Right lung (tissue), 5 donors: ENCODE data around the gene CGB1. TPM values are rescaled to one million over a fixed set of nuclear protein-coding genes. Genes with fewer than 3 reads are reported as not detected.

Source experiments
- DNase-seq, 2 donors: peaks; one replicate each; pipeline ENCODE4 v3.0.0-alpha.2; 2013
- polyA plus RNA-seq, 5 donors: library from polyadenylated mRNA; unstranded; fragments of 120-200 nt; gene quantifications; one replicate each; pipeline versions ENCODE4 v1.2.1 to v1.2.3, GENCODE V29; 2013; ENCODE audit warnings: inconsistent platforms in 1 of 5, low replicate concordance in 1 of 5; ENCODE audit not compliant: insufficient read length in 5 of 5, insufficient read depth in 1 of 5

Gene CGB1
- polyA plus RNA-seq, 5 donors: not detected

GRCh38 chr19:48994035-48994386 lies 42.7 kb downstream of the CGB1 start:
- no peak for DNase-seq

- peak; percentile 100 for DNase-seq
Measured at GRCh38 chr19:48993175-48994034, 43.3 kb downstream of the CGB1 start, which contains the start of the genes GYS1 and RUVBL2. TSS of gene GYS1 (minus strand) at chr19:48993309. CDS start at chr19:48993112, 197 bp downstream. TSS of gene RUVBL2 (plus strand) at chr19:48993887. CDS start at chr19:48993912, 25 bp downstream.

GRCh38 chr19:48992581-48993174 lies 44.0 kb downstream of the CGB1 start:
- no peak for DNase-seq

DNA sequence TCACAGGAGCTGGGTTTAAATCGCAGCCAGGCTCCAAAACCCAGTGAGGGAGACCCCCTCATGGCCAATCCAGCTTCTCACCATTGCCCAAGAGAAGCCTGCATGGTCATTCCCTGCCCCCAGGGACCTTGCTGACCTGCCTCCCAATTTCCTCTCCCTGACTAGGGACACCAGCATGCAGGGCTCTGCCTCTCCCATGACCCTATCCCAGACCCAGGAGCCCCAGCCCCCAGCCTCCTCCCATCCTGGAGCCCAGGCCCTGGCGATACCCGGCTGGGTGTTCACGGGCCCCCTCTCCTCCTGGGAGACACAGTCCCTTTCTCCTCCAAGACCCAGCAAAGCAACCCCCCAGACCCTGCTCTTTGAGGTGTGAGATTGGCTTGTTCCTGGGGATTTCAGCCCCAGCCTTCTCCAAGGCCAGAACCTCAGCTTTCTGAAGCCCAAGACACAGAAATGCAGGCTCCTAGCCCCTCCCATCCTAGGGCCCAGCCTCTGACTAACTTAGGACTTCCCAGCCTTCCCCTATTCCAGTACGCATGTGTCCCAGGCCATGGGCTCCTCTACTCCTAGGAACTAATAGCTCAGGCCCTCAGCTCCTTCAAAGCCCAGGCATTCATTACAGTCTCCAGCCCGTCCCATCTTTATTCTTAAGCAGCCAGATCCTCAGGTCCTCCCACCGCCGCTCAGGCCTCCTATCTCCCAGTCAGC lies 44.7 kb downstream of the CGB1 start:
- DNase-seq: peak; percentile 27 to 61

DNA sequence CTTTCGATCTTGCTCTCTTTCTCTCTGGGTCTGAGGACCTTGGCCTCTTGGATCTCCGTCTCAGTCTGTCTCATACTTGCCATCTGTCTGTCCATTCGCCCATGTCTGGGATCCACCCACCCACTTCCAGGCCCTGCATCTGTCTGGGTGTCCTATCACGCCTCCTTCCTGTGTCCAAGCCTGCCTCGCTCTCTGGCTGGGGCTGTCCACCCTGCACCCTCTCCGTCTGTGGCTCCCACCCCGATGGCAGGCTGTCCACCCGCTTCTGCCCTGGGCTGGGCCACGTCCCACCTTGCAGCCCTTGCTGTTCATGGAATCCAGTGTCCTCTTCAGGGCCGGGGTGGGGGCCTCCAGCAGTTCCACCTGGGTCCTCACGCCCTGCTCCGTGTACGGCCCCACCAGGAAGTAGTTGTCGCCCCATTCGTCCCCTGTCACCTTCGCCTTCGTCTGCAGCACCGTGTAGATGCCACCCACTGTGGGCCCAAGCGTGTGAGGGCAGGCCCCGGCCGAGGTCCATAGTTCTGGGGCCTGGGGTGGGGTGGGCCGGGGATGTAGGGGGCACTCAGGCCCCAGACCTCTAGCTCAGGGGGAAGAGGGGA lies 45.6 kb downstream of the CGB1 start:
- DNase-seq: no peak

- DNase-seq: no peak
Measured at GRCh38 chr19:48990400-48990799, 46.3 kb downstream of the CGB1 start.

DNA sequence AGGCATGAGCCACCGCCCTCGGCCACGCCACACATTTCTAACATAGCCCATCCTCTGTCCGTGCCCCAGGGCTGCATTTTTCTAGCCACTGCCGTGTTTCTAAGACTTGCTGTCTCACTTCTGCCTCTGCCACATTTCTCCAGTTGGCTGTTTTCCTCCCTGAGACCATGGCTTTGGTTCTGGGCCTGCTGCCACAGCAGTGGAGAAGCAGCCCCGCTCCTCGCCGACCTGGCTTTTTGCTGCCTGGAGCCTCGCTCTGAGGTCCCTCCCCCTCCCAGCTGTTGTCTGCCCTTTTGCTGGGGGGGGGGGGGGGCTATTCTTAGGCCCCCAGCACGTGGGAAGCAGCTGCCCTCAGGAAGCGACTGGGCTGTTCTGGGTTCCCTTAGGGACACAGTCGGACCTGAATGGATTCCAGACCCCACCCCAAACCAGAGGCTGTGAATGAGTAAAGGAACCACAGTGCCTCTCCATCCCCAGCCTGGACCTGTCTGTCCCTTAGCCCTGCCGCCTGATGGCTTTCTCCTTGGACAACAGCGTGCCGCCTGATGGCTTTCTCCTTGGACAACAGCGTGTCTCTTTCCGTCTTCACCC lies 46.9 kb downstream of the CGB1 start:
- DNase-seq: no peak

DNA sequence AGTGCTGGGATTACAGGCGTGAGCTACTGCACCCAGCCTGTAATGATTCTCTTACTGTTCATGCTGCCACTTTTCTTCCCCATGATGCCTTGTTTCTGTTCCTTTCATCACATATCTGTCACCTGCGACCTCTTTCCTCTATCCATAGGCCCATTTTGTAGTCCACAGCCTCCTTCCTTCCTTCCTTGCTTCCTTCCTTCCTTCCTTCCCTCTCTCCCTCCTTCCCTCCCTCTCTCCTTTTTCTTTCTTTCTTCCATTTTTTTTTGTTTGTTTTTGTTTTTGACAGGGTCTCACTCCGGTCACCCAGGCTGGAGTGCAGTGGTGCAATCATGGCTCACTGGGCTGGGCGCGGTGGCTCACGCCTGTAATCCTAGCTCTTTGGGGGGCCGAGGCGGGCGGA lies 47.8 kb downstream of the CGB1 start:
- DNase-seq: no peak

- DNase-seq: no peak
Measured at GRCh38 chr19:48988286-48988685, 48.4 kb downstream of the CGB1 start.

- DNase-seq: no peak
Measured at GRCh38 chr19:48987323-48987722, 49.4 kb downstream of the CGB1 start.

DNA sequence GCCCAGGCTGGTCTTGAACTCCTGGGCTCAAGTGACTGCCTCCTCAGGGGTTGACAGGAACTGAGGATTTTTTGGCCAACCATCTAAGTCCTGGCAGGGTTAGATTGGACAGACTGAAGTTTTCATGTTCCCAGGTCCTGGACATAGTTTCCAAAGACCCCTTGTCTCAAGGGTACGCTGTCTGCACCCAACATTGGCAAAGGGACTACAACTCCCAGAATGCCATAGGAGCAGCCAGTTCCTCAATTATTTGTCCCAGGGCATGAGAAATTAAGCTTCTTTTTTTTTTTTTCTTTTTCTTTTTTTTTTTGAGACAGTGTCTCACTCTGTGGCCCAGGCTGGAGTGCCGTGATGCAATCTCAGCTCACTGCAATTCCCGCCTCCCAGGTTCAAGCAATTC lies 50.5 kb downstream of the CGB1 start:
- no peak for DNase-seq

- no peak for DNase-seq
Measured at GRCh38 chr19:48985711-48986110, 51.0 kb downstream of the CGB1 start.

Other genes with a start within 250 kb of the CGB1 start
- gene BCAT2, start 225.9 kb downstream of the CGB1 start, polyA plus RNA-seq: 10 to 100 TPM; 33.3 to 58.9 (median 42.9) TPM
- 1 to 10 TPM; 6.9 to 9.9 (median 8.6) TPM for gene HSD17B14, start 200.4 kb downstream of the CGB1 start, polyA plus RNA-seq
- gene PLEKHA4, start 168.3 kb downstream of the CGB1 start, polyA plus RNA-seq: 10 to 100 TPM; 12.9 to 23.2 (median 15.5) TPM
- 10 to 100 TPM; 38.6 to 72.3 (median 53.5) TPM for gene PPP1R15A, start 164.5 kb downstream of the CGB1 start, polyA plus RNA-seq
- gene TULP2, start 138.2 kb downstream of the CGB1 start, polyA plus RNA-seq: 1 to 10 TPM in 3 of 5 donors, under 1 TPM in 2; 0.70 to 1.5 (median 1.3) TPM
- 100 to 1,000 TPM; 137 to 239 (median 180) TPM for gene NUCB1, start 136.6 kb downstream of the CGB1 start, polyA plus RNA-seq
- 1 to 10 TPM in 4 of 5 donors, under 1 TPM in 1; 0.80 to 2.4 (median 1.6) TPM for gene DHDH, start 103.2 kb downstream of the CGB1 start, polyA plus RNA-seq
- 10 to 100 TPM; 41.9 to 96.2 (median 62.0) TPM for gene BAX, start 82.0 kb downstream of the CGB1 start, polyA plus RNA-seq
- 1,000 to 10,000 TPM; 1,127 to 1,622 (median 1,142) TPM for gene FTL, start 71.6 kb downstream of the CGB1 start, polyA plus RNA-seq
- gene GYS1, start 43.6 kb downstream of the CGB1 start, polyA plus RNA-seq: 10 to 100 TPM; 36.9 to 54.5 (median 44.4) TPM
- 10 to 100 TPM; 58.1 to 98.7 (median 76.1) TPM for gene RUVBL2, start 43.0 kb downstream of the CGB1 start, polyA plus RNA-seq
- gene LHB, start 19.8 kb downstream of the CGB1 start, polyA plus RNA-seq: under 1 TPM in 1 of 5 donors, not detected in 4; 0.23 TPM
- gene CGB3, start 12.6 kb downstream of the CGB1 start, polyA plus RNA-seq: not detected
- gene CGB2, start 5.0 kb downstream of the CGB1 start, polyA plus RNA-seq: not detected
- under 1 TPM in 2 of 5 donors, not detected in 3; 0.30 to 0.59 TPM for gene CGB5, start 7.0 kb upstream of the CGB1 start, polyA plus RNA-seq
- under 1 TPM in 1 of 5 donors, not detected in 4; 0.31 TPM for gene CGB8, start 12.2 kb upstream of the CGB1 start, polyA plus RNA-seq
- under 1 TPM in 4 of 5 donors, not detected in 1; 0.22 to 0.41 (median 0.35) TPM for gene CGB7, start 20.9 kb upstream of the CGB1 start, polyA plus RNA-seq
- 1 to 10 TPM in 3 of 5 donors, under 1 TPM in 2; 0.31 to 1.6 (median 1.1) TPM for gene NTF4, start 27.9 kb upstream of the CGB1 start, polyA plus RNA-seq
- gene KCNA7, start 35.8 kb upstream of the CGB1 start, polyA plus RNA-seq: under 1 TPM; 0.04 to 0.18 (median 0.06) TPM
- gene SNRNP70, start 48.6 kb upstream of the CGB1 start, polyA plus RNA-seq: 100 to 1,000 TPM; 292 to 376 (median 365) TPM
- gene LIN7B, start 77.5 kb upstream of the CGB1 start, polyA plus RNA-seq: 10 to 100 TPM in 2 of 5 donors, 1 to 10 TPM in 3; 6.4 to 14.5 (median 8.3) TPM
- under 1 TPM in 3 of 5 donors, not detected in 2; 0.24 to 0.39 (median 0.28) TPM for gene C19orf73, start 82.2 kb upstream of the CGB1 start, polyA plus RNA-seq
- gene PPFIA3, start 82.6 kb upstream of the CGB1 start, polyA plus RNA-seq: 10 to 100 TPM in 1 of 5 donors, 1 to 10 TPM in 4; 4.7 to 10.4 (median 7.1) TPM
- gene HRC, start 118.5 kb upstream of the CGB1 start, polyA plus RNA-seq: 10 to 100 TPM in 2 of 5 donors, 1 to 10 TPM in 3; 8.7 to 13.7 (median 9.8) TPM
- 10 to 100 TPM; 11.5 to 31.7 (median 24.9) TPM for gene TRPM4, start 120.9 kb upstream of the CGB1 start, polyA plus RNA-seq